Tibial nerve (tissue), 4 donors: ENCODE data around the gene ABCA6. TPM values are rescaled to one million over a fixed set of nuclear protein-coding genes. Genes with fewer than 3 reads are reported as not detected.

ENCODE experiments used
- DNase-seq, 2 donors: peaks; one replicate each; pipeline ENCODE4 v3.0.0-alpha.2; 2019; ENCODE audit warnings: low spot score in 2 of 2
- H3K27ac ChIP-seq, 4 donors: fragments of 200-600 bp; sonication (generic) in 3 of 4; one replicate each; pipeline ENCODE4 v1.5.1; 2017 to 2019; ENCODE audit warnings: mild to moderate bottlenecking in 1 of 4
- H3K27me3 ChIP-seq, 2 donors: fragments of 200-600 bp; sonication (generic) in 1 of 2; one replicate each; pipeline versions ENCODE4 v1.5.1 to v1.6.0; 2017 to 2019
- H3K36me3 ChIP-seq, 3 donors: fragments of 200-600 bp; sonication (generic); one replicate each; pipeline ENCODE4 v1.5.1; 2018 to 2019
- H3K4me1 ChIP-seq, 4 donors: fragments of 200-600 bp; sonication (generic) in 3 of 4; one replicate each; pipeline ENCODE4 v1.5.1; 2017 to 2019
- H3K4me3 ChIP-seq, 4 donors: fragments of 200-600 bp; sonication (generic) in 3 of 4; one replicate each; pipeline ENCODE4 v1.5.1; 2017 to 2019; ENCODE audit warnings: mild to moderate bottlenecking in 1 of 4, moderate library complexity in 1 of 4
- H3K9me3 ChIP-seq, 4 donors: fragments of 200-600 bp; sonication (generic) in 3 of 4; one replicate each; pipeline ENCODE4 v1.5.1; 2017 to 2019
- EP300 ChIP-seq, 2 donors: sonication (generic); formaldehyde crosslinking; IDR thresholded peaks; one replicate each; pipeline ENCODE4 v1.6.1; 2017; ENCODE audit warnings: antibody characterized with exemption in 2 of 2, mild to moderate bottlenecking in 1 of 2
- POLR2A ChIP-seq, 2 donors: fragments of 450-650 bp; IDR thresholded peaks; one replicate each; pipeline ENCODE4 v1.6.1; 2017; ENCODE audit warnings: antibody characterized with exemption in 2 of 2, mild to moderate bottlenecking in 2 of 2, moderate library complexity in 2 of 2
- WGBS, 2 donors: methylation state at CpG; one replicate each; pipeline ENCODE4 v1.1.5; 2018; 5-methylcytosine and 5-hydroxymethylcytosine counted together
- total RNA-seq, 4 donors: library from RNA; depleted of rRNA; stranded (reverse); fragments of >200 nt; gene quantifications; one replicate each; pipeline ENCODE4 v1.1.0, GENCODE V29; 2016
- TF ChIP-seq, protein P1 (sequence below), 5 experiments: fragments of 200-600 bp in 3 of 5; fragments of 450-650 bp in 2 of 5; sonication (generic) in 3 of 5; IDR thresholded peaks; one replicate each; pipeline ENCODE4 v1.5.1; 2016 to 2019; ENCODE audit warnings: antibody characterized with exemption in 5 of 5, mild to moderate bottlenecking in 3 of 5, moderate library complexity in 2 of 5

ABCA6 gene, protein sequence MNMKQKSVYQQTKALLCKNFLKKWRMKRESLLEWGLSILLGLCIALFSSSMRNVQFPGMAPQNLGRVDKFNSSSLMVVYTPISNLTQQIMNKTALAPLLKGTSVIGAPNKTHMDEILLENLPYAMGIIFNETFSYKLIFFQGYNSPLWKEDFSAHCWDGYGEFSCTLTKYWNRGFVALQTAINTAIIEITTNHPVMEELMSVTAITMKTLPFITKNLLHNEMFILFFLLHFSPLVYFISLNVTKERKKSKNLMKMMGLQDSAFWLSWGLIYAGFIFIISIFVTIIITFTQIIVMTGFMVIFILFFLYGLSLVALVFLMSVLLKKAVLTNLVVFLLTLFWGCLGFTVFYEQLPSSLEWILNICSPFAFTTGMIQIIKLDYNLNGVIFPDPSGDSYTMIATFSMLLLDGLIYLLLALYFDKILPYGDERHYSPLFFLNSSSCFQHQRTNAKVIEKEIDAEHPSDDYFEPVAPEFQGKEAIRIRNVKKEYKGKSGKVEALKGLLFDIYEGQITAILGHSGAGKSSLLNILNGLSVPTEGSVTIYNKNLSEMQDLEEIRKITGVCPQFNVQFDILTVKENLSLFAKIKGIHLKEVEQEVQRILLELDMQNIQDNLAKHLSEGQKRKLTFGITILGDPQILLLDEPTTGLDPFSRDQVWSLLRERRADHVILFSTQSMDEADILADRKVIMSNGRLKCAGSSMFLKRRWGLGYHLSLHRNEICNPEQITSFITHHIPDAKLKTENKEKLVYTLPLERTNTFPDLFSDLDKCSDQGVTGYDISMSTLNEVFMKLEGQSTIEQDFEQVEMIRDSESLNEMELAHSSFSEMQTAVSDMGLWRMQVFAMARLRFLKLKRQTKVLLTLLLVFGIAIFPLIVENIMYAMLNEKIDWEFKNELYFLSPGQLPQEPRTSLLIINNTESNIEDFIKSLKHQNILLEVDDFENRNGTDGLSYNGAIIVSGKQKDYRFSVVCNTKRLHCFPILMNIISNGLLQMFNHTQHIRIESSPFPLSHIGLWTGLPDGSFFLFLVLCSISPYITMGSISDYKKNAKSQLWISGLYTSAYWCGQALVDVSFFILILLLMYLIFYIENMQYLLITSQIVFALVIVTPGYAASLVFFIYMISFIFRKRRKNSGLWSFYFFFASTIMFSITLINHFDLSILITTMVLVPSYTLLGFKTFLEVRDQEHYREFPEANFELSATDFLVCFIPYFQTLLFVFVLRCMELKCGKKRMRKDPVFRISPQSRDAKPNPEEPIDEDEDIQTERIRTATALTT (N-terminal part only)
- total RNA-seq: 100 to 1,000 TPM; 218 to 308 (median 279) TPM

DNA sequence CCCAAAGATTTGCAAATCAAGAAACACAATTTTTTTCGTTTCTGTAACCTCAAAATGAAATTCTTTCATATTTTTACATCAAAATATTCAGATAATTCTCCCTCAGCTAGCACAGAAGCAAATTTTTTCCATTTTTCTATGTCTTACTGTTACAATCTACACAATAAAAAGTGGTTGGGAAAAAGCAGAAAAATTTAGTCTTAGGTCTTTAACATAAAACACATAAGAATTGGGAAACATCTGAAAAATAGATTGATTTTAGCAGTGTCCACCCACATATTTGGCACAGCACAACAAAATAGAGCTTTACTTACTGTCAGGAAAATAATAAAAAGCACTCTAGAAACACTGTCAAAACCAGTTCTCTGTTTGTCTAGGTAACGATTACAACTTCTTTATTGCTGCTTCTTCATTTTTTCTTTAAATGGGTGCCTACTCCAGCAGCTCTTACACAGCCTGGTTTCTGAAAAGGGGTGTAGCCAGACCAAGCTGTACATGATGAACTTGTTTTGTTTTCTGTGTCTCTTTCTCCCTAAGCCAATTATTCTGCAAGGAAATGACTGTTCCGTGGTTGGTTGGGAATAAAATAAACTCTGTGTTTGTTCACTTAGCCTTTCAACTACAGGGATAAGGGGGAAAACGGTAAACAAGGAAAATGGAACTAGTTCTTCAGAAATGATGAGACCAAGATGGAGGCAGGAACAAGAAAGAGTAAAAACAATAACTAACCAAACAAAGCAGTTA lies at the start of gene ABCA6:
ABCA6 (minus strand) TSS at position 465 of the 744 bp plus-strand sequence. CDS start 1,192 bp downstream, outside the sequence.
- no peaks in the 10 kb centered on the region for H3K27me3 ChIP-seq
- WGBS, 2 donors: 12% methylated on average over 4 of the region's 4 CpGs
- TF ChIP-seq, protein P1, sequence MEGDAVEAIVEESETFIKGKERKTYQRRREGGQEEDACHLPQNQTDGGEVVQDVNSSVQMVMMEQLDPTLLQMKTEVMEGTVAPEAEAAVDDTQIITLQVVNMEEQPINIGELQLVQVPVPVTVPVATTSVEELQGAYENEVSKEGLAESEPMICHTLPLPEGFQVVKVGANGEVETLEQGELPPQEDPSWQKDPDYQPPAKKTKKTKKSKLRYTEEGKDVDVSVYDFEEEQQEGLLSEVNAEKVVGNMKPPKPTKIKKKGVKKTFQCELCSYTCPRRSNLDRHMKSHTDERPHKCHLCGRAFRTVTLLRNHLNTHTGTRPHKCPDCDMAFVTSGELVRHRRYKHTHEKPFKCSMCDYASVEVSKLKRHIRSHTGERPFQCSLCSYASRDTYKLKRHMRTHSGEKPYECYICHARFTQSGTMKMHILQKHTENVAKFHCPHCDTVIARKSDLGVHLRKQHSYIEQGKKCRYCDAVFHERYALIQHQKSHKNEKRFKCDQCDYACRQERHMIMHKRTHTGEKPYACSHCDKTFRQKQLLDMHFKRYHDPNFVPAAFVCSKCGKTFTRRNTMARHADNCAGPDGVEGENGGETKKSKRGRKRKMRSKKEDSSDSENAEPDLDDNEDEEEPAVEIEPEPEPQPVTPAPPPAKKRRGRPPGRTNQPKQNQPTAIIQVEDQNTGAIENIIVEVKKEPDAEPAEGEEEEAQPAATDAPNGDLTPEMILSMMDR (IDR thresholded peaks at IDR 0.05): no peak
- TF ChIP-seq EP300 (IDR thresholded peaks at IDR 0.05): peak in 1 of 2 donors; percentile 81
- peak in 1 of 2 donors; percentile 12 for TF ChIP-seq POLR2A (IDR thresholded peaks at IDR 0.05)
- H3K27ac ChIP-seq: peak within 1 kb of the TSS; percentile 41 to 86 (median 57)
- H3K4me1 ChIP-seq: peaks cover 0 to 32% (median 6%) of the 10 kb centered on the region in 4 donors
- peak within 1 kb of the TSS; percentile 10 to 53 (median 38) for H3K4me3 ChIP-seq
- DNase-seq: peak in 1 of 2 donors; percentile 37
- peaks cover 0 to 17% (median 6%) of the 10 kb centered on the region in 4 donors for H3K9me3 ChIP-seq
- peaks cover 0 to 20% (median 4%) of the 10 kb centered on the region in 3 donors for H3K36me3 ChIP-seq

DNA sequence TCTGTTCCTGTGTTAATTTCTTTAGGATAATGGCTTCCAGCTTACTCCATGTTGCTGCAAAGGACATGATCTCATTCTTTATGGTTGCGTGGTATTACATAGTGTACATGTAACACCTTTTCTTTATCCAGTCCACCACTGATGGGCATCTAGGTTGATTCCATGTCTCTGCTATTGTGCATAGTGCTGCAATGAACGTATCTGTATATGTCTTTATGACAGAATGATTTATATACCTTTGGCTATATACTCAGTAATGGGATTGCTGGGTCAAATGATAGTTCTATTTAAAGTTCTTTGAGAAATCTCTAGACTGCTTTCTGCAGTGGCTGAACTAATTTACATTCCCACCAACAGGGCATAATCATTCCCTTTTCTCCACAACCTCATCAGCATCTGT lies 47.1 kb upstream of the ABCA6 start:
- Histone ChIP-seq H3K9me3 (no peaks in the 10 kb centered on the region), H3K4me1 (no peaks in the 10 kb centered on the region), H3K4me3 (no peak overlapping the region), H3K27ac (no peak overlapping the region), H3K27me3 (no peaks in the 10 kb centered on the region), H3K36me3 (peaks cover 0 to 41% (median 0%) of the 10 kb centered on the region in 3 donors)
- no peak for DNase-seq
- TF ChIP-seq, protein P1 (IDR thresholded peaks at IDR 0.05): no peak
- TF ChIP-seq POLR2A (IDR thresholded peaks at IDR 0.05) (no peak), EP300 (IDR thresholded peaks at IDR 0.05) (no peak)
- 87% methylated on average over 2 of the region's 2 CpGs for WGBS, 2 donors

DNA sequence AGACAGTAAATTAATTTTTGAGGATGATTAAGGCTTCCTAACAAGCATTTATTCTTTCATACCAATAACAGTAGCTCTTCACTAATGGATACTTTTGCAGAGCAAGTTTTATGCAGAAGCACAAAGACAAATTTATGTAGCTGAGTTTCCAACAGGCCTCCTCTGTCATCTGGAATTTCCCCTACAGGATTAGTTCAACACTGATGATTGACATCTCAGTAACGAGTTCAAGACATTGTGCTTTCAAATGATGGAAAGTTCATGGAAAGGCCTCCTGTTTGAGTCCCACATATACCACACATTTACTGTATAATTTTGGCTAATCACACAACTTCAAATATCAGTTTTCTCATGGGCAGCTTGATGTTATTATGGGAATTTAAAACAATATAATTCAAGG lies 46.4 kb upstream of the ABCA6 start:
- TF ChIP-seq, protein P1 (IDR thresholded peaks at IDR 0.05): no peak
- TF ChIP-seq EP300 (IDR thresholded peaks at IDR 0.05): no peak
- no peak for TF ChIP-seq POLR2A (IDR thresholded peaks at IDR 0.05)
- Histone ChIP-seq H3K4me3 (no peak overlapping the region), H3K9me3 (no peaks in the 10 kb centered on the region), H3K27me3 (no peaks in the 10 kb centered on the region), H3K27ac (peak overlapping the region in 1 of 4 donors; percentile 52), H3K36me3 (peaks cover 0 to 41% (median 0%) of the 10 kb centered on the region in 3 donors), H3K4me1 (no peaks in the 10 kb centered on the region)
- WGBS, 2 donors: 35 to 45% methylated on average over 1 of the region's 1 CpG
- no peak for DNase-seq

DNA sequence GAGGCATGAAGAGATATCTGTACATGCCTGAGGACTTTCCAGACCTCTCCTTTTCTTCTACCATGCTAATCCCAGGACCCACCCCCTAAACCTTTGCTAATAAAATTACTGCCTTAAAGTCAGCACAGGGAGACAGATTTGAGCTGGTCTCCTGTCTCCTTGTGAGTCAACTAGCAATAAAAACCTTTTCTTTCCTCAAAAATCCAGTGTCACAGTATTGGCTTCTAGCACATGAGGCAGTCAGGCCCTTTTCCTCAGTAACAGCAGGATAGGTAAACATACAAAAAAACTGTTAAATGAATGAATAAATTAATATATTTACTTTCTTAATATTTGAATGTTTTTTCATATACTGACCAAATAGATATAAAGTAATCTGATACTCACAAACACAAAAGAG lies 45.6 kb upstream of the ABCA6 start:
- DNase-seq: no peak
- Histone ChIP-seq H3K4me3 (no peak overlapping the region), H3K9me3 (no peaks in the 10 kb centered on the region), H3K36me3 (peaks cover 0 to 34% (median 0%) of the 10 kb centered on the region in 3 donors), H3K27me3 (no peaks in the 10 kb centered on the region), H3K27ac (peak overlapping the region in 1 of 4 donors; percentile 52), H3K4me1 (no peaks in the 10 kb centered on the region)
- TF ChIP-seq, protein P1 (IDR thresholded peaks at IDR 0.05): no peak
- TF ChIP-seq EP300 (IDR thresholded peaks at IDR 0.05): no peak
- no peak for TF ChIP-seq POLR2A (IDR thresholded peaks at IDR 0.05)
